Lower lobe of right lung (tissue), 2 donors: Measurements from ENCODE around the gene ABCA1. TPM values are rescaled to one million over a fixed set of nuclear protein-coding genes. Genes with fewer than 3 reads are reported as not detected.

ENCODE experiments used
- ATAC-seq, 2 donors: fragments of 200-7000 bp; cut with Tn5 transposase; one replicate each; pipeline ENCODE4 v1.9.1; 2020 to 2022; ENCODE audit warnings: mild to moderate bottlenecking in 2 of 2, moderate library complexity in 2 of 2
- DNase-seq: peaks from one replicate; pipeline ENCODE4 v3.0.0-alpha.2; 2020
- H3K27ac ChIP-seq: fragments of 200-600 bp; one replicate; pipeline ENCODE4 v1.8.0; 2022
- H3K27me3 ChIP-seq: fragments of 200-600 bp; one replicate; pipeline ENCODE4 v1.8.0; 2022; ENCODE audit warnings: low read depth
- H3K36me3 ChIP-seq: fragments of 200-600 bp; one replicate; pipeline ENCODE4 v1.8.0; 2022; ENCODE audit warnings: mild to moderate bottlenecking
- H3K4me1 ChIP-seq: fragments of 200-600 bp; one replicate; pipeline ENCODE4 v1.8.0; 2022
- H3K4me3 ChIP-seq: fragments of 200-600 bp; one replicate; pipeline ENCODE4 v1.8.0; 2022; ENCODE audit warnings: mild to moderate bottlenecking
- H3K9me3 ChIP-seq: fragments of 200-600 bp; one replicate; pipeline ENCODE4 v1.8.0; 2022
- CTCF ChIP-seq: fragments of 200-600 bp; IDR thresholded peaks from one replicate; pipeline ENCODE4 v1.8.0; 2022; ENCODE audit warnings: antibody characterized with exemption, mild to moderate bottlenecking
- intact Hi-C: fragments of 100-400 bp; cut with DNase I; formaldehyde crosslinking; loops from one replicate; pipeline ENCODE4 v1.11.0; 2022
- total RNA-seq: library from RNA; stranded (reverse); fragmentation: NEBNext Ultra II Directional; extraction: Animal tissue kit (Norgen Biotek cat#: 25700); gene quantifications from one replicate; pipeline ENCODE4 v1.2.1, GENCODE V29; 2021
- donor health status: DM: no; HTN: yes; CAD: no; lungs with severe emphysema.

ABCA1 gene
- total RNA-seq, 1 donor from 2014 or later = 46.8 TPM

GRCh38 chr9:104854613-104855012 lies 73.3 kb downstream of the ABCA1 start:
- no peak overlapping the region for H3K4me3 ChIP-seq
- ATAC-seq (peak in 1 of 2 donors; percentile 56), DNase-seq (no peak)
- H3K9me3 ChIP-seq = no peaks in the 10 kb centered on the region
- H3K4me1 ChIP-seq = peaks cover 48% of the 10 kb centered on the region
- TF ChIP-seq CTCF = no peak
- H3K36me3 ChIP-seq = peaks cover 58% of the 10 kb centered on the region
- no peaks in the 10 kb centered on the region for H3K27me3 ChIP-seq
- no peak overlapping the region for H3K27ac ChIP-seq
- intact Hi-C loops = no loop called here

DNA sequence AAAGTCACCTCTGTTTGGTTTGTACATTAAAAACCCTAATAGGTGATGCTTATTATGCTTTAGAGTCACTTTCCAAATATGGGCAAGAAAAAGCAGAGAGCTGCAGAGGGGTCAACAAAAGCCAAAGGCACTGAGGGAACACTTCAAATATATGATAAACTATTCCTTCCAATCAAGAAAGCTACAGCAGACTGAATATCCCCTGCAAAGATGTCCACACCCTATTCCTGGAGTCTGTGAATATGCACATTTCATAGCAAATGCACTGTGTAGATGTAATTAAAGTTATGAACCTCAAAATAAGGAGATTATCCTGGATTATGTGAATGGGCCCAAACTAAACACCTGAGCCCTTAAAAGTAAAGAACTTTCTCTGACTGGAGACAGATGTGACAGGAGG lies 74.3 kb downstream of the ABCA1 start:
- no peak for DNase-seq
- Histone ChIP-seq H3K27ac (no peak overlapping the region), H3K4me3 (no peak overlapping the region), H3K36me3 (peaks cover 58% of the 10 kb centered on the region), H3K4me1 (peaks cover 39% of the 10 kb centered on the region), H3K9me3 (no peaks in the 10 kb centered on the region), H3K27me3 (no peaks in the 10 kb centered on the region)
- TF ChIP-seq CTCF = no peak
- intact Hi-C loops = no loop called here
- no peak for ATAC-seq

DNA sequence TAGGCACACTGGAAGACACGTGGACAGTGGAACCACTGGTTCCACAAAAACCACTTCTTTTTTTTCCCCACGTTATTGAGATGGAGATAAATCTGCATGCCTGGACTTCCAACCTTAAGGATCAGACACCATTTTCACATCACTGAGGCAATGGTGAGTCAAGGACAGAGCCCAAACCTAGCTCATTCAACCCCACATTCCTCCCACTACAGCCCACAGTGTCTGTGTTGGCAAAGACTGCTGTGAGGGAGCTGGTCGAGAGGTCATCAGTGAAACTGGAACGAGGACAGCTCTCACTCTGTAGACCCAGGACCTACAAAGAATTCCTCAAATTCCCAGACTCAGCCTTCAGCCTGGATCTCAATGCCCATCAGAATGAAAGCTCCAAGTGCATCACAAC lies 74.8 kb downstream of the ABCA1 start:
- Histone ChIP-seq H3K4me3 (no peak overlapping the region), H3K27me3 (no peaks in the 10 kb centered on the region), H3K9me3 (no peaks in the 10 kb centered on the region), H3K27ac (no peak overlapping the region), H3K4me1 (peaks cover 34% of the 10 kb centered on the region), H3K36me3 (peaks cover 55% of the 10 kb centered on the region)
- ATAC-seq (no peak), DNase-seq (no peak)
- intact Hi-C loops = no loop called here
- no peak for TF ChIP-seq CTCF

- H3K36me3 ChIP-seq = peaks cover 40% of the 10 kb centered on the region
- ATAC-seq (peak in 1 of 2 donors; percentile 35), DNase-seq (no peak)
- intact Hi-C loops = no loop called here
- no peak overlapping the region for H3K4me3 ChIP-seq
- peaks cover 23% of the 10 kb centered on the region for H3K4me1 ChIP-seq
- no peaks in the 10 kb centered on the region for H3K9me3 ChIP-seq
- TF ChIP-seq CTCF = no peak
- H3K27ac ChIP-seq = no peak overlapping the region
- H3K27me3 ChIP-seq = no peaks in the 10 kb centered on the region
Measured at GRCh38 chr9:104851546-104851920, 76.4 kb downstream of the ABCA1 start.

- H3K9me3 ChIP-seq = no peaks in the 10 kb centered on the region
- H3K36me3 ChIP-seq = peaks cover 34% of the 10 kb centered on the region
- ATAC-seq (no peak), DNase-seq (no peak)
- no peak for TF ChIP-seq CTCF
- H3K27me3 ChIP-seq = no peaks in the 10 kb centered on the region
- no peak overlapping the region for H3K4me3 ChIP-seq
- H3K27ac ChIP-seq = no peak overlapping the region
- intact Hi-C loops = no loop called here
- H3K4me1 ChIP-seq = peaks cover 18% of the 10 kb centered on the region
Measured at GRCh38 chr9:104850786-104851545, 77.0 kb downstream of the ABCA1 start.
